Transverse colon (tissue), 3 donors: ENCODE results near the gene KRTAP10-2.

ENCODE experiments used
- POLR2A ChIP-seq: fragments of 450-650 bp; IDR thresholded peaks from one replicate; pipeline ENCODE4 v1.6.1; 2016; ENCODE audit warnings: antibody characterized with exemption, mild to moderate bottlenecking, moderate library complexity
- POLR2AphosphoS5 ChIP-seq, 3 donors: sonication (generic); formaldehyde crosslinking; IDR thresholded peaks; one replicate each; pipeline ENCODE4 v1.6.1; 2016; ENCODE audit warnings: antibody characterized with exemption in 3 of 3

GRCh38 chr21:44581158-44581557 is 29.9 kb upstream of the KRTAP10-2 start:
- TF ChIP-seq POLR2AphosphoS5 (IDR thresholded peaks at IDR 0.05) (no peak), POLR2A (no peak)
